Small intestine (tissue), 7 donors: ENCODE data around the gene HECTD4. TPM values are rescaled to one million over a fixed set of nuclear protein-coding genes. Genes with fewer than 3 reads are reported as not detected.

ENCODE experiments used
- DNase-seq, 2 donors: peaks; one replicate each; pipeline versions ENCODE4 v3.0.0 to v3.0.0-alpha.2; 2013
- FAIRE-seq: peaks from 2 replicates; lab custom pipeline; 2012; peaks lifted over from hg19 to GRCh38; lab: Jason Lieb, UNC
- H3K27ac ChIP-seq, 3 donors: one replicate each; pipeline ENCODE4 v1.5.1; 2013; ENCODE audit warnings: low read length in 2 of 3, mild to moderate bottlenecking in 2 of 3, control low read depth in 1 of 3, inconsistent platforms in 1 of 3, low read depth in 1 of 3, moderate library complexity in 1 of 3
- H3K27me3 ChIP-seq, 3 donors: one replicate each; pipeline ENCODE4 v1.6.1; 2013; ENCODE audit warnings: low read length in 3 of 3, inconsistent platforms in 1 of 3; ENCODE audit not compliant: control insufficient read depth in 3 of 3, insufficient read depth in 3 of 3
- H3K36me3 ChIP-seq, 3 donors: one replicate each; pipeline ENCODE4 v1.6.1; 2013; ENCODE audit warnings: low read length in 3 of 3, inconsistent platforms in 1 of 3, low read depth in 1 of 3, mild to moderate bottlenecking in 1 of 3, moderate library complexity in 1 of 3; ENCODE audit not compliant: control insufficient read depth in 3 of 3, insufficient read depth in 2 of 3
- H3K4me1 ChIP-seq, 3 donors: one replicate each; pipeline ENCODE4 v1.6.1; 2013; ENCODE audit warnings: low read length in 2 of 3, inconsistent platforms in 1 of 3, low read depth in 1 of 3, mild to moderate bottlenecking in 1 of 3, moderate library complexity in 1 of 3; ENCODE audit not compliant: control insufficient read depth in 3 of 3, insufficient read depth in 2 of 3
- H3K4me3 ChIP-seq, 3 donors: one replicate each; pipeline ENCODE4 v1.5.1; 2013; ENCODE audit warnings: low read length in 3 of 3, control low read depth in 1 of 3, inconsistent platforms in 1 of 3, low read depth in 1 of 3, mild to moderate bottlenecking in 1 of 3, moderate library complexity in 1 of 3
- H3K9me3 ChIP-seq, 2 donors: one replicate each; pipeline ENCODE4 v1.6.1; 2013; ENCODE audit warnings: low read depth in 1 of 2, low read length in 1 of 2; ENCODE audit not compliant: control insufficient read depth in 2 of 2, insufficient read depth in 1 of 2
- WGBS, 3 donors: extraction: QIAGEN DNeasy Blood & Tissue Kit; methylation state at CpG; one replicate each; pipeline ENCODE4 v1.1.7; 2013; 5-methylcytosine and 5-hydroxymethylcytosine counted together
- polyA plus RNA-seq, 4 donors: library from polyadenylated mRNA; stranded (reverse) in 3 of 4; unstranded in 1 of 4; fragments of 200-250 nt in 3 of 4; fragments of 120-200 nt in 1 of 4; gene quantifications; one replicate each; pipeline versions ENCODE4 v1.2.1 to v1.2.3, GENCODE V29; 2013
- donor health status: healthy with polysubstance abuse.
- donor health status: control.
- donor health status: control.
- donor health status: Bipolar disorder and iron deficiency.
- donor health status: healthy.

HECTD4 gene
- polyA plus RNA-seq, 4 donors, result 6.1 to 33.4 (median 11.4) TPM

- H3K36me3 ChIP-seq, result peaks cover 0 to 25% (median 8%) of the 10 kb centered on the region in 3 donors
- no peak overlapping the region for H3K27ac ChIP-seq
- H3K4me1 ChIP-seq, result no peaks in the 10 kb centered on the region
- whole genome bisulfite sequencing, 3 donors, result 43 to 55% (median 49%) methylated on average over 3 of the region's 3 CpGs
- no peak overlapping the region for H3K4me3 ChIP-seq
- H3K27me3 ChIP-seq, result no peaks in the 10 kb centered on the region
- H3K9me3 ChIP-seq, result no peaks in the 10 kb centered on the region
- DNase-seq (no peak), FAIRE-seq (no peak)
Measured at GRCh38 chr12:112303004-112303403, 79.2 kb downstream of the HECTD4 start.

DNA sequence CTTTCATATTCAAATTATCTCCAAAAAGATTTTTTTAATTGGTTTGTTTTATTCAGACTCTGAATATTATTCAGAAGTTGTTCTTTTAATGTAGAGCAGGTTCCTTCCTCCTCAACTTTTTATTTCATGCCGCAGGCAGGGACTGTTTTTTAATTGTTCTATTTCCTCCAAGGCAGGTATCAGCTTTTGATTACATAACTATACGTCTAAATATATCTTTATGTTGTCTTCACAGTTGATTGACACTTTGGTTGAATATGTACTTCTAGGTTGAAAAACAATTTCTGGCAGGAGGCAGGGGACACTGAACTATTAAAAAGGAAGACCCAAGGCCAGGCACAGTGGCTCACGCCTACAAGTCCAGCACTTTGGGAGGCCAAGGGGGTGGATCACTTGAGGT, 82.5 kb downstream of the HECTD4 start:
- Histone ChIP-seq H3K27me3 (no peaks in the 10 kb centered on the region), H3K4me1 (no peaks in the 10 kb centered on the region), H3K9me3 (no peaks in the 10 kb centered on the region), H3K27ac (no peak overlapping the region), H3K36me3 (peaks cover 0 to 29% (median 12%) of the 10 kb centered on the region in 3 donors), H3K4me3 (no peak overlapping the region)
- FAIRE-seq, result no peak
- 56 to 69% (median 69%) methylated on average over 3 of the region's 3 CpGs for WGBS, 3 donors
- no peak for DNase-seq

DNA sequence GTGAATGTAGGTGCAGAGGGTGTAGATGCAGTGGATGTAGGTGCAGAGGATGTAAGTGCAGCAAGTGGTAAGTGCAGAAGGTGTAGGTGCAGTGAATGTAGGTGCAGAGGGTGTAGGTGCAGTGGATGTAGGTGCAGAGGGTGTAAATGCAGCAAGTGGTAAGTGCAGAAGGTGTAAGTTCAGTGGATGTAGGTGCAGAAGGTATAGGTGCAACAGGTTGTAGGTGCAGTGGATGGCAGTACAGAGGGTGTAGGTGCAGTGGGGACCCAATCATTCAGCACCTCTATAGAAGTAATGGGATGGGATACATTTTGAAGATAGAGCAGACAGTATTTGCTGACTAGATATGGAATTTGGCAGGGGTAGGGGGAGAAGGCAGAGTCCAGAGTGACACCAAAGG, 85.0 kb downstream of the HECTD4 start:
- H3K4me1 ChIP-seq, result no peaks in the 10 kb centered on the region
- no peak overlapping the region for H3K4me3 ChIP-seq
- no peaks in the 10 kb centered on the region for H3K9me3 ChIP-seq
- H3K27ac ChIP-seq, result no peak overlapping the region
- H3K36me3 ChIP-seq, result peaks cover 0 to 20% (median 11%) of the 10 kb centered on the region in 3 donors
- no peaks in the 10 kb centered on the region for H3K27me3 ChIP-seq
- no peak for DNase-seq
- FAIRE-seq, result no peak

DNA sequence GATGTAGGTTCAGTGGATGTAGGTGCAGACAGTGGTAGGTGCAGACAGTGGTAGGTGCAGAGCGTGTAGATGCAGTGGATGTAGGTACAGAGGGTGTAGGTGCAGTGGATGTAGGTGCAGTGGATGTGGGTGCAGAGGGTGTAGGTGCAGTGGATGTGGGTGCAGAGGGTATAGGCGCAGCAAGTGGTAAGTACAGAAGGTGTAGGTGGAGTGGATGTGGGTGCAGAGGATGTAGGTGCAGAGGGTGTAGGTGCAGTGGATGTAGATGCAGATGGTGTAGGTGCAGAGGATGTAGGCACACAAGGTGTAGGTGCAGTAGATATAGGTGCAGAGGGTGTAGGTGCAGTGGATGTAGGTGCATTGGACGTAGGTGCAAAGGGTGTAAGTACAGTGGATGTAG, 86.0 kb downstream of the HECTD4 start:
- no peak for FAIRE-seq
- Histone ChIP-seq H3K36me3 (peaks cover 0 to 15% (median 9%) of the 10 kb centered on the region in 3 donors), H3K9me3 (no peaks in the 10 kb centered on the region)

DNA sequence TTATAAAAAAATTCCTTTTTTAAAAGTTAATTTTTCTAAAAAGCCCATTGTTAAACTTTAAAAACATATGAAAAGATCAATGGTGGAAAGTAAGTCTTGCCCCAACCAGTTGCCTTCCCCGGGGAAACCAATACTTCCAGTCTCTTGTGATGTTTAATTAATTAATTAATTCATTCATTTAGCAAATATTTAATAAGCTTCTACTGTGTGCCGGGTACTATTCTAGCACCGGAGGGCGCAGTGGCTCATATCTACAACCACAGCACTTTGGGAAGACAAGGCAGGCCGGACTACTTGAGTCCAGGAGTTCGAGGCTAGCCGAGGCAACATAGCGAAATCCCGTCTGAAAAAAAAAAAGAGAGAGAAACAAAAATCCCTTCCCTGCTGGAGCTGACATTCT, 87.4 kb downstream of the HECTD4 start:
- H3K4me3 ChIP-seq, result no peak overlapping the region
- H3K36me3 ChIP-seq, result peaks cover 0 to 21% (median 13%) of the 10 kb centered on the region in 3 donors
- H3K27ac ChIP-seq, result no peak overlapping the region
- FAIRE-seq (no peak), DNase-seq (peak; percentile 3 to 7)
- no peaks in the 10 kb centered on the region for H3K27me3 ChIP-seq
- H3K4me1 ChIP-seq, result no peaks in the 10 kb centered on the region
- no peaks in the 10 kb centered on the region for H3K9me3 ChIP-seq
- WGBS, 3 donors, result 84 to 91% (median 90%) methylated on average over 9 of the region's 9 CpGs

More for the DNA sequence above, 86.0 kb downstream of the HECTD4 start:
- no peaks in the 10 kb centered on the region for H3K27me3 ChIP-seq
- 93 to 98% (median 94%) methylated on average over 3 of the region's 3 CpGs for WGBS, 3 donors
- H3K4me1 ChIP-seq, result no peaks in the 10 kb centered on the region
- no peak overlapping the region for H3K4me3 ChIP-seq
- H3K27ac ChIP-seq, result no peak overlapping the region
- no peak for DNase-seq

DNA sequence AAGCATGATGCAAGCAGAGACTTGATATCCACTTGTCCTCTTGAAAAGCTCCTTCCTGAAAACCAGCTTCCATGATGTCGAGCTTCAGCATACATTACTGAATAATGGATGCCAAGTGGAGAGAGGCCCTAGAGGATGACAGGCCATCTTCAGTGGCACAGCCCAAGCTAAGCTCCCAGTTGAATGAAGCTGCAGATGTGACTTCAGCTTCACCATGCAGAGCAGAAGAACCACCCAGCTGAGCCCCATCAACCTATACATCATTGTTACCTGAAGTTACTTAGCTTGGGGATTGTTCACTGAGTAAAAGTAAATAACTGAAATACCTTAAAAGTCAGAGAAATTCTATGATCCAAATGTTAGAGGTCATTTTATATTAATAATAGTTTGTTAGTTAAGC, 93.6 kb downstream of the HECTD4 start:
- H3K9me3 ChIP-seq, result peaks cover 0 to 8% of the 10 kb centered on the region in 2 donors
- H3K27me3 ChIP-seq, result no peaks in the 10 kb centered on the region
- H3K27ac ChIP-seq, result no peak overlapping the region
- FAIRE-seq, result no peak
- H3K4me1 ChIP-seq, result no peaks in the 10 kb centered on the region
- H3K36me3 ChIP-seq, result peaks cover 0 to 18% (median 6%) of the 10 kb centered on the region in 3 donors
- DNase-seq, result no peak
- 96 to 100% (median 100%) methylated on average over 1 of the region's 1 CpG for WGBS, 3 donors
- no peak overlapping the region for H3K4me3 ChIP-seq

DNA sequence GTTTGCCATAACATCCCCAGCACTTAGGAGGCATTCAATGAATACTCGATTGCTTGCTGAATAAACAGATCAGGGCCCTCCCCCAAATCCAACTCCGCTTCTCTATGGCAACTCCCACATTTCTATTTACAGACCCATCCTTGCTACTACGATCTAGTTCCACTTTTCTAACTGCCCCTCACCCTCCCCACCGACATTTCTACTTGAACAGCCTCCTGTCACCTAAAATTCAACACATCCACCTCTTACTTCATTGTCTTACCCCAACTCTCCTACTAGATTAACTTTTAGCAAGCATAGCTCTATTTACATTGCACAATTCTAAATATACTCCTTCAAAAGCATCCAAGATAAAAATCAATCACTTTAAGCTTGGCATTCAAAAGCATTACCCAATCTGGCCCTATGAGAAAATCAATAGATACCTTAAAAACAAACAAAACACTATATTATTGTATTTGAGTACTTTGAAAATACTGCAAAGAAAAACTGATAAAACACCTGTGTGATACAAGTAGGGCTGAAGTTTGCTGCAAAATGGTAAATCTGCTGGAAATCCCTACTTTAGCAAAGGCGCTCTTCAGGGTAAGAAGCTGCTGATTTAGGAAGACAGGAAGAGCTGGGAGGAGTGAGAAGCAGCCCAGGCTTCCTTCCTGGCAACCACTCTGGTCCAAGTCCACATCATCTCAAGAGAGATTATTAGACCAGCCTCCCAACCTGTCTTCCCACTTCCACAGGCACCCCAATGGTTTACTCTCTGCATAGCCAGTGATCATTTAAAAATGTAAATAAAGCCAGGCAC, 96.4 kb downstream of the HECTD4 start:
- Histone ChIP-seq H3K27me3 (no peaks in the 10 kb centered on the region), H3K27ac (no peak overlapping the region), H3K4me3 (no peak overlapping the region), H3K4me1 (no peaks in the 10 kb centered on the region), H3K36me3 (peaks cover 0 to 18% (median 6%) of the 10 kb centered on the region in 3 donors), H3K9me3 (peaks cover 0 to 8% of the 10 kb centered on the region in 2 donors)
- FAIRE-seq, result no peak
- WGBS, 3 donors, result 71 to 95% (median 93%) methylated on average over 5 of the region's 5 CpGs
- DNase-seq, result no peak

GRCh38 chr12:112283546-112283945, 98.7 kb downstream of the HECTD4 start:
- DNase-seq (no peak), FAIRE-seq (no peak)
- WGBS, 3 donors, result 66 to 88% (median 84%) methylated on average over 2 of the region's 2 CpGs
- no peak overlapping the region for H3K4me3 ChIP-seq
- H3K9me3 ChIP-seq, result peaks cover 0 to 3% of the 10 kb centered on the region in 2 donors
- peaks cover 0 to 8% (median 2%) of the 10 kb centered on the region in 3 donors for H3K36me3 ChIP-seq
- H3K27ac ChIP-seq, result no peak overlapping the region
- no peaks in the 10 kb centered on the region for H3K27me3 ChIP-seq
- H3K4me1 ChIP-seq, result no peaks in the 10 kb centered on the region
